ENCODE measurements around the gene CHRNA4.

- TF ChIP-seq CTCF (IDR thresholded peaks at IDR 0.05), result no peak
- no peak for TF ChIP-seq POLR2A (IDR thresholded peaks at IDR 0.05)
Observed at GRCh38 chr20:63396300-63396699, 35.2 kb upstream of the CHRNA4 start.
